GM12892 (cell line): ENCODE results near the gene ZMIZ1.

Experiments used
- POLR2A ChIP-seq: IDR thresholded peaks from 2 replicates; pipeline ENCODE4 v1.6.1; 2011; ENCODE audit warnings: low read depth, low read length, control low read depth
- POLR2AphosphoS5 ChIP-seq: IDR thresholded peaks from 2 replicates; pipeline ENCODE4 v1.6.1; 2011; ENCODE audit warnings: low read depth, low read length, control low read depth

DNA sequence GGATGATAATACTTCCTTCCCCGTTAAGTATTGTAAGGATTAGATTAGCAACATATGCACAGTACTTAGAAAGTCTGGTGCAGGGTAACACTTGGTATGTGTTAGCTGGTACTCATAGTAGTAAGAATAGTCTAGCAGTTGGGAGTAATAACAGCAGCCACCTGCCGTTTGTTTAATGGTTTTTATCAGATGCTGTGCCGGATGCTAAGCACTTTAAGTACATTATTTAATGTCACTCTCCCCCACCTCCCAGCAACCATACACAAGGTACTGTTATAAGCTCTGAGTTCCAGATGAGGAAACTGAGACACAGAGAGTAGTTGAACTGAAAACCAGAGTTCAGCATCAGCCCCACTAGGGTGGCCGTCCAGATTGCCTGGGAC is 60.1 kb downstream of the ZMIZ1 start:
- TF ChIP-seq POLR2A: no peak
- TF ChIP-seq POLR2AphosphoS5: no peak
